ENCODE data around the gene COX7A2.

COX7A2 gene, protein sequence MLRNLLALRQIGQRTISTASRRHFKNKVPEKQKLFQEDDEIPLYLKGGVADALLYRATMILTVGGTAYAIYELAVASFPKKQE

DNA sequence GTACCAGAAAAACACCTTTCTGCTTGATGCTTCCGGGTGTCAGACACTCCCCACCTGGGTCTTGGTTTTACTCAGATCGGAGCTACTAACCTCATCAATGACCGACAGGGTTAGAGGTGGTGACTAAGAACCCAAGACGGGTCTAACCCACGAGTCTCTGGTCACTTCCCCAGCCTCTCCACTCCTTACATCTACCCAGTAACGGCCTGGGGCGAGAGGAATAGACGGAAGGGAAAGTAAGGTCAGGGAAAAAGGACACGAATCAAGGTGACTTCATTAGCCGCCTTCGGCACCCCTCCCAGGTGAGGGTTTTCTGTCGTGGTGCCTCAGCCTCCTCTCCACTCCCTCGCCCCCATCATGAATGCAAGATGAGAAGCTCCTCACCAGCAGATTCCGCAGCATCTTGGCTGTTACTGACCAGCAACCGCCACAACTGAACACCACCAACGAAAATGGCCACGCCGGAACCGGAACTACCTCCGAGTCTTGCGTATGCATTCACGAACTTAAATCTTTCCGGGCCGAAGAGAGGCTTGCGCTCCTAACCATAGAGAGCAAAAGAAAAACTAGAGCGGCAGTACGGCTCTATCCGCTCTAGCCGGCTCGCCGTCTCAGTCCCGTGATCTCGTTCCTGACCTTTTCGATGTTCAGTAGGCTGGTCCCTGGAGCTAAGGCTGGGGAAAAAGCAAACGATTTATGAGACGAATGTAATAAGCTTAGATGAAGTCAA, at the start of gene COX7A2:
Gene COX7A2 (minus strand): TSS at position 469 of the 730 bp plus-strand sequence. CDS start 67 bp downstream, at position 402.
- peak within 1 kb of the TSS; percentile 96 for H3K27ac Mint-ChIP-seq (ENCODE audit: low read depth)
- H3K9me3 Mint-ChIP-seq: no peaks in the 10 kb centered on the region
- DNase-seq (ENCODE audit: low spot score in 2 of 2): peak; percentile 66 to 78
- peaks cover 24% of the 10 kb centered on the region for H3K36me3 Mint-ChIP-seq (ENCODE audit: insufficient read depth)
- peak; percentile 97 for ATAC-seq (replicated peaks; ENCODE audit: extremely low read depth, poor library complexity, severe bottlenecking)
- peaks cover 27% of the 10 kb centered on the region for H3K4me1 Mint-ChIP-seq
- peak within 1 kb of the TSS; percentile 97 for H3K4me3 Mint-ChIP-seq
- peaks cover 16% of the 10 kb centered on the region for H3K27me3 Mint-ChIP-seq

DNA sequence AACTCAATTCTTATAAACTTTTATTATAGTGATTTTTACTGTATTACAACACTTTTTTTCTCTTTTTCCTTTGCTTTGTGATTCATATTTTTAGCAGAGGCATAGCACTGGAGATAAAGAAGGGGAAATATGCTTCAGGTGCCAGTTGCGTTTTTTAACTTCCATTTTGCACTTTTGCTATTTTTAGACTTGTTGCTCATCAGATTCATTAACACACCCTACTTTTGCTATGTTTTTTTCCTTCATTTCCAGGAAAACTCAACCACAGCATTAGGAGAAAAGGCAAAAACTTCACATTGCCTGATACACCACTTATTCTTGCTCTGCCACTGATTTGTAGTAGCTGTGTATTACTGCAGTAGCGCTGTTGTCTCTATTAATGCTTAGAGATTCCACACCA, 49.0 kb upstream of the COX7A2 start:
- ATAC-seq (replicated peaks; ENCODE audit: extremely low read depth, poor library complexity, severe bottlenecking): no peak
- Mint-ChIP-seq H3K27ac (ENCODE audit: low read depth) (no peak overlapping the region), H3K36me3 (ENCODE audit: insufficient read depth) (peaks cover 3% of the 10 kb centered on the region), H3K4me1 (peaks cover 6% of the 10 kb centered on the region), H3K9me3 (no peaks in the 10 kb centered on the region), H3K27me3 (no peaks in the 10 kb centered on the region), H3K4me3 (no peak overlapping the region)
- DNase-seq (ENCODE audit: low spot score in 2 of 2): no peak

DNA sequence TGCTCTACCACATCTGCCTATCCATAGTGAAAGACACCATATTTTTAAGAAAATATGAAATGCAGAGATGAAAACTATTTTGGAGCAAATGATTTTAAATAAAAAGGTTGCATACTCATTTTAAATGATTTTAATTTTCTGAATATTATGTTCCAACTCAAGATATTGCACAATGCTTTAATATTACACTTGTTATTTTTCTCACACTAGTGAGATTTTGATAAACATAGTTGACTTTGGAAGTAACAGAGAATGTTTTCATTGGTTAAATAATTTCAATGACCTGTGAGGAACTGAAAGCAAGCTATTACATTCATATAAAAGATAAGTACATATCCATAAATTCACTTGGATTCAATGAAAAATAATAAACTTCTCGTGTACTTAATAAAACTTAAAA, 48.1 kb upstream of the COX7A2 start:
- Mint-ChIP-seq H3K27ac (ENCODE audit: low read depth) (no peak overlapping the region), H3K9me3 (no peaks in the 10 kb centered on the region), H3K27me3 (no peaks in the 10 kb centered on the region), H3K4me1 (peaks cover 13% of the 10 kb centered on the region), H3K4me3 (no peak overlapping the region), H3K36me3 (ENCODE audit: insufficient read depth) (peaks cover 3% of the 10 kb centered on the region)
- ATAC-seq (replicated peaks; ENCODE audit: extremely low read depth, poor library complexity, severe bottlenecking) (no peak), DNase-seq (ENCODE audit: low spot score in 2 of 2) (no peak)

DNA sequence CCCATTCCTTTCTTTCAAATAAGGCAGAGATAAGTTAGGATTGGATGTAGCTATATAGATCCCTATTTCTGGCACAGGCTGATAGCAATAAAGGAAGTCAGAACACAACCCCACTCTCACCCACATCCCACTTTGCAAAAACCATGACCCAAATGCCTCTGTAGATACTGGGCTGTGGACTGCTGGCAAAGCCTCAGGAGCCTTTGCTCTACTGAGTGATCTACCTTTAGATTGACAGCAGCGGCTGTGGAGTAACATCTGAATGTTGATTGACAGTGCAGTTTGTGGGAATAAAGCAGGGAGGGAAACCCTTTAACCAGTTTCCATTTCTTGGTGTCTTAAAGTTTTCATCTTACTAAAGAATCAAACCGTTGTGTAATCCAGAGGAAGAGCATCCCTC, 47.7 kb upstream of the COX7A2 start:
- Mint-ChIP-seq H3K27ac (ENCODE audit: low read depth) (no peak overlapping the region), H3K27me3 (no peaks in the 10 kb centered on the region), H3K9me3 (no peaks in the 10 kb centered on the region), H3K36me3 (ENCODE audit: insufficient read depth) (peaks cover 3% of the 10 kb centered on the region), H3K4me3 (no peak overlapping the region), H3K4me1 (peaks cover 17% of the 10 kb centered on the region)
- ATAC-seq (replicated peaks; ENCODE audit: extremely low read depth, poor library complexity, severe bottlenecking) (no peak), DNase-seq (ENCODE audit: low spot score in 2 of 2) (no peak)

DNA sequence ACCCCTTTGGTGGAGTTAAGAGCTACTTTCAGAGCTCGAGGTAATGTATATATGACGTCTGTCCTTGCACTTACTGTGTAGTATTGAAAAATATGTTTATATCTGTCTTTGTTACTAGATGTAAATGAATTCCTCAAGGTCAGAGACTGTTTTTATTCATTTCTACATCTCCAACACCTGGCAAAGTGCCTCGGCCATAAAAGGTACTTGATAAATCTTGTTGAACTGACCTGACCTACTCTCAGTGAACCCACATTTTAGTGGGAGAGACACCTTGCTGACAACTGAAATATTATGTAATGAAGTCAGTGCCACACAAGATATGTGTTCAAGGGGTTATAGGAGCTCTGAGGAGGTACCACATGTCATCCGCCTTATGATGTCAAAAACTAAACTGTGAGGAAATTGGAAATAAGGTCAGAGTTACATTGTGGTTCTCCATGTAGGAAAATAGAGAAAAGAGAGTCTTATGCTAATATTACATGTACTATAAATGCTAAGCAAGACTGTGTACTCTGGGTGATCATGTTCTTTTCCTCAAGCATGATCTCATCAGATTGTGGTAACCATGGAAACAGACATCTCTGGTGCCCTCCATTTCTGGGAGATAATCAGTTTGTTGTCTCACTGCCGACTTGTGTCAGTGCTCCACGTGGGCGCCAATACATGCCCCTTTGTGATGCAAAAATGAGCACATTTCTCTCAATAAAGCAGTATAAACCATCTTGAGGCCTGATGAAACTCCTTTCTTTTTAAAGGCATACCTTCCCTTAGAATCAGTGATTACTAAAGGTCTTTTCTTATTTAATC, 46.7 kb upstream of the COX7A2 start:
- DNase-seq (ENCODE audit: low spot score in 2 of 2): no peak
- ATAC-seq (replicated peaks; ENCODE audit: extremely low read depth, poor library complexity, severe bottlenecking): no peak
- H3K9me3 Mint-ChIP-seq: no peaks in the 10 kb centered on the region
- no peak overlapping the region for H3K4me3 Mint-ChIP-seq
- H3K4me1 Mint-ChIP-seq: peaks cover 19% of the 10 kb centered on the region
- no peak overlapping the region for H3K27ac Mint-ChIP-seq (ENCODE audit: low read depth)
- no peaks in the 10 kb centered on the region for H3K27me3 Mint-ChIP-seq
- H3K36me3 Mint-ChIP-seq (ENCODE audit: insufficient read depth): peaks cover 3% of the 10 kb centered on the region

DNA sequence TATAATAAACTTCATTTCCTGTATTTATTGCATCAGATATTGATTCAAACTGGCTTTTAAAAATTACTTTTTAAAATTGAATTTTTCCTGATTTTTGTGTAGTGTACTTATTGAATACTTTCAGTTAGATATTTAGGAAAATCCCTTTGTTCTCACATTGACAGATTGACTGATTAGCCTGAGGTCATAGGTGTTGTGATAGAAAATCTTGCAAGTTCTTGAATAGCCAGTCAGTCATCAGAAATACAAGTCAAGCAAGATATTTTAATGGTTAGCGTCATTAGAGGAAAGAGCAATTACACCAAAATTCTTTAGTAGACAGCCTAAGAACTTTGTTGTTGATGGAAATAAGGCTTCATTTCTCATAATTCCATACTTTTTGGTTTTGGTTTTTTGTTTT, 44.4 kb upstream of the COX7A2 start:
- Mint-ChIP-seq H3K27me3 (no peaks in the 10 kb centered on the region), H3K9me3 (no peaks in the 10 kb centered on the region), H3K36me3 (ENCODE audit: insufficient read depth) (peaks cover 3% of the 10 kb centered on the region), H3K4me3 (no peak overlapping the region), H3K4me1 (peaks cover 19% of the 10 kb centered on the region), H3K27ac (ENCODE audit: low read depth) (no peak overlapping the region)
- ATAC-seq (replicated peaks; ENCODE audit: extremely low read depth, poor library complexity, severe bottlenecking): no peak
- no peak for DNase-seq (ENCODE audit: low spot score in 2 of 2)

DNA sequence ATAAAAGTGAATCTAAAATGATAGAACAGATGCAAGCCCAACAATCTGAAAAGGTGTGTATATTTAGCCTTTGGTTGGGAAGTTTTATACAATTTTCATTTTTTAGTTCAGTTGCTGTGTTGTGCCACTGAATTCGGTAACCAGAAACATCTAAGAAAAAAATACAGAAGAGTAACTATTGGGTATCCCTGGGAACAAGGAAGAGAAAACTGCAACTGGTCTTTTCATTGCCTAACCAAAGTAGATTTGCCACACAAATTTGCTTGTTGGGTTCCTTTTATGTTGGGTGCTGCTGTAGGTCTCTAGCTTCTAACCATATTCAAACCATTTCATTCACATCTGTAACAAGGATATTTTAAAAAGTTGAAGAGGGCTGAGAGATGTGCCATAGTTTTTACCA, 43.8 kb upstream of the COX7A2 start:
- Mint-ChIP-seq H3K9me3 (no peaks in the 10 kb centered on the region), H3K27ac (ENCODE audit: low read depth) (no peak overlapping the region), H3K4me1 (peaks cover 22% of the 10 kb centered on the region), H3K36me3 (ENCODE audit: insufficient read depth) (peaks cover 3% of the 10 kb centered on the region), H3K4me3 (no peak overlapping the region), H3K27me3 (no peaks in the 10 kb centered on the region)
- no peak for DNase-seq (ENCODE audit: low spot score in 2 of 2)
- ATAC-seq (replicated peaks; ENCODE audit: extremely low read depth, poor library complexity, severe bottlenecking): no peak

DNA sequence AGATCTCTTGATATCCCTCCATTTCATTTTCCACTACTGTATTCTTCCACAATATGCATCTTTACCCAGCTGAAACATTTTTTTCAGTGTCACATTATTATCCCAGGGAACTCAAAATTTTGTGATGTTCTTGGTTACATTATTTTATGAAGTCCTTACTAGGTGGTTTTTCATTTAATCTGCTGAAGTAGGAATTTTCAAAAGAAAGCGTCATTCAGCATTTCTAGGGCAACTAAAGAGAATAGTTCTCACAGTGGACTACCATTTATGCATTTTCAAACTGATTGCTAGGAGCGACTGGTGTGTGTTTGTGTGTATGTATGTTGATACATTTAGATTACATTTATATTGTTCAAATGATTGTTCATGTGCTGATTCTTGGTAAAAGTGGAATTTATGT, 43.4 kb upstream of the COX7A2 start:
- DNase-seq (ENCODE audit: low spot score in 2 of 2) (no peak), ATAC-seq (replicated peaks; ENCODE audit: extremely low read depth, poor library complexity, severe bottlenecking) (no peak)
- Mint-ChIP-seq H3K4me3 (peak overlapping the region; percentile 22), H3K4me1 (peaks cover 27% of the 10 kb centered on the region), H3K27ac (ENCODE audit: low read depth) (no peak overlapping the region), H3K9me3 (no peaks in the 10 kb centered on the region), H3K36me3 (ENCODE audit: insufficient read depth) (peaks cover 3% of the 10 kb centered on the region), H3K27me3 (no peaks in the 10 kb centered on the region)

DNA sequence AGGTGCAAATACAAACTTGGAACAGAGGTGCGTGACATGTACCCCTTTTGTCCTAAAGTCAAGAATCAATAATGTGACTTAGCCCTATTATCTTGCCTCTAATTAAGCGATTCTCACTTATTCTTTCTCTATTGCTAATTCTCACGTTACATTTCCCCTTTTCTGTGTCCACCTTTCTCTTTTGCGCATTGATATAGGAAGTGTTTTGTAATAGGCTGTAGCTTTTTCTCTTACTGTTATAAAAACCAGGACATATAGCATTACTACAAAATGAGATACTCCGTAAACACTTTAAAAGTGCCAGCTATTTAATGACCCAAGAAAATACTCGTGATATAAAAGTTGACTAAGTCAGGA, 41.7 kb upstream of the COX7A2 start:
- H3K9me3 Mint-ChIP-seq: no peaks in the 10 kb centered on the region
- peak; percentile 4 for ATAC-seq (replicated peaks; ENCODE audit: extremely low read depth, poor library complexity, severe bottlenecking)
- H3K27me3 Mint-ChIP-seq: no peaks in the 10 kb centered on the region
- H3K27ac Mint-ChIP-seq (ENCODE audit: low read depth): no peak overlapping the region
- peaks cover 3% of the 10 kb centered on the region for H3K36me3 Mint-ChIP-seq (ENCODE audit: insufficient read depth)
- H3K4me1 Mint-ChIP-seq: peaks cover 28% of the 10 kb centered on the region
- H3K4me3 Mint-ChIP-seq: no peak overlapping the region
- DNase-seq (ENCODE audit: low spot score in 2 of 2): no peak

DNA sequence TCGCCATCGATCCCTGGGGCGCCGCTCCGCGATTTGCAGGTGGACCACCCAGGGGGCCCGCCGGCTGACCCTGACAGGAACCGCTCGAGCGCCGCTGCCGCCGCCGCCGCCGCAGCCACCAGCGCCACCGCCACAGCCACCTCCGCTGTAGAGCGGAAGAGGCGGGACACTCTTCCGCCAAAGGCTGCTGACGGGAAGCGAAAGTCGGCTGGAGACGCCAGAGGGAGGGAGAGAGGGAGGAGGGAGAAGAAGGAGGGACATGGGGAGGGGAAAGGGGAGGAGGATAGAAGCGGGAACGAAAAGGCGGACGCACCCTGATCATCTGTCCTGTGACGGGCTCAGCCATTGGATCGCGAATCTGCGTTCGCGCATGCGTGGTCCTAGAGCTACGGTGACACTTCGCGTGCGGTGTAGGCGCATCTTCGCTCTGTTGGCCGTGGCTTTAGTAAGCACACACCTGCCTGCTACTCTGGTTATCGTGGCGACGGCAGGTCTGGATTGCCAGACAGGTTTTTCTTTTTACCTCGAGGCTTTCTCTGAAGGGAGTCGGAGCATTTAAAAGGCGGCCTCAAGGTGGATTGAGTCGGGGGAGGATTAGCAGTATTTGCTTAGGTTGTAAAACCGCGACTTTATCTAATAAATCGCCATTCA, 41.2 kb upstream of the COX7A2 start, which contains the start of gene TMEM30A:
Gene TMEM30A (minus strand): TSS at position 161 of the 651 bp plus-strand sequence. CDS start 154 bp downstream, at position 7.
- no peak within 1 kb of the TSS for H3K27ac Mint-ChIP-seq (ENCODE audit: low read depth)
- no peaks in the 10 kb centered on the region for H3K27me3 Mint-ChIP-seq
- peaks cover 2% of the 10 kb centered on the region for H3K36me3 Mint-ChIP-seq (ENCODE audit: insufficient read depth)
- peaks cover 33% of the 10 kb centered on the region for H3K4me1 Mint-ChIP-seq
- no peaks in the 10 kb centered on the region for H3K9me3 Mint-ChIP-seq
- no peak within 1 kb of the TSS for H3K4me3 Mint-ChIP-seq
- peak; percentile 95 for ATAC-seq (replicated peaks; ENCODE audit: extremely low read depth, poor library complexity, severe bottlenecking)
- DNase-seq (ENCODE audit: low spot score in 2 of 2): peak; percentile 86 to 90

DNA sequence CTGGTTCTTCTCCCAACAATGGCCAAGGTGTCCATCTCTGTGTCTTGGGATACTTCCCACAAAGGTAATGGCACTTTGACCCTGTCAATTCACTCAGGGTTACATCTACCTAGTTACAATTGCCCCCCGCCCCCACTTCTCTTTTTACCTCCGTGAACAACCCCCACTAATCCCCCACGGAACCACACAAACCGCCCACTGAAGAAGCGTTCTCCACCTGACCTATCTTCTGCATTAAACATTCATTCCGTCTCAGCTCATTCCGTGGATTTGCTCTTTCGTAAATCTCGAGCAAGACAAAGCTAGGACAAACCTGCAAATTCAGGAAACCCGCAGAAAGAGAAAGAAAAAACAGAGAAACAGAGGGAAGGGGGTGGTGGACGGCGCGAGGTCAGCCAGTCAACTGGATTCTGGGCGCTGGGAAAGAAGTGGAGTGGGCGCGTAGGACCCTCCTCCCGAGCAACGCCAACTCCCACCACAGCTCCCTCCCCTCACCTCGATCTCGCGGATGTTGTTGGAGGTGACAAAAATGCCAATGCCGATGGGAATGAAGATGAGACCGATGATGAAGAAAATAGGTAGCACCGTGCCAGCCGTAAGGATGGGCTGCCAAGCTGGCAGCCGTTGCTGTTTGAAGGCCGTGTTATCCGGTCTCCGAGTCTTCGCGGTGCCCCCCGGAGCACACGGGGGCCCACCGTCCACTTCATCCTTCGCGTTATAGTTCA, 40.5 kb upstream of the COX7A2 start:
- DNase-seq (ENCODE audit: low spot score in 2 of 2) (no peak), ATAC-seq (replicated peaks; ENCODE audit: extremely low read depth, poor library complexity, severe bottlenecking) (peak; percentile 22)
- Mint-ChIP-seq H3K4me1 (peaks cover 39% of the 10 kb centered on the region), H3K36me3 (ENCODE audit: insufficient read depth) (peaks cover 2% of the 10 kb centered on the region), H3K9me3 (no peaks in the 10 kb centered on the region), H3K27ac (ENCODE audit: low read depth) (no peak overlapping the region), H3K27me3 (no peaks in the 10 kb centered on the region), H3K4me3 (no peak overlapping the region)

DNA sequence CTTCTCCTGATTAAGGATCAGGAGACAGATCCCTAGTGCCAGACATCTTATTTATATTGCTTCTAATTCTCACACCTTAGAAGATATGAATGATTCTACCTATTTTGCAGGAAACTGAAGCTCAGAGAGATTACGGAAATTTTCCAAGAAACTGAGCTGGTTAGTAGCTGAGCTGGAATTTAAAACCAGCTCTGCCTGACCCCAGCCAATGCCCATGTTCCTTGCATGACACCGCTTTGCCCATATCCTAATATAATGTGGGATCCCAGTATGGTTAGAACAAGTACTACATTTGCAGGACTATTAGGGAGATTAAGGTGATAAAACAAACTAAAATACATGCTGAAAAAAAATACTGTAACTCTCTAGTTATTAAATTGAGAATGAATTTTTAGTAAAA, 39.1 kb upstream of the COX7A2 start:
- Mint-ChIP-seq H3K27me3 (no peaks in the 10 kb centered on the region), H3K9me3 (no peaks in the 10 kb centered on the region), H3K27ac (ENCODE audit: low read depth) (no peak overlapping the region), H3K4me1 (peaks cover 44% of the 10 kb centered on the region), H3K36me3 (ENCODE audit: insufficient read depth) (peaks cover 3% of the 10 kb centered on the region), H3K4me3 (peak overlapping the region; percentile 16)
- ATAC-seq (replicated peaks; ENCODE audit: extremely low read depth, poor library complexity, severe bottlenecking): no peak
- no peak for DNase-seq (ENCODE audit: low spot score in 2 of 2)
